Measurements from ENCODE around the gene PPFIA1. TPM values are rescaled to one million over a fixed set of nuclear protein-coding genes. Genes with fewer than 3 reads are reported as not detected.

Gene PPFIA1
- total RNA-seq, 1 experiment from 2014 or later: 63.4 TPM

DNA sequence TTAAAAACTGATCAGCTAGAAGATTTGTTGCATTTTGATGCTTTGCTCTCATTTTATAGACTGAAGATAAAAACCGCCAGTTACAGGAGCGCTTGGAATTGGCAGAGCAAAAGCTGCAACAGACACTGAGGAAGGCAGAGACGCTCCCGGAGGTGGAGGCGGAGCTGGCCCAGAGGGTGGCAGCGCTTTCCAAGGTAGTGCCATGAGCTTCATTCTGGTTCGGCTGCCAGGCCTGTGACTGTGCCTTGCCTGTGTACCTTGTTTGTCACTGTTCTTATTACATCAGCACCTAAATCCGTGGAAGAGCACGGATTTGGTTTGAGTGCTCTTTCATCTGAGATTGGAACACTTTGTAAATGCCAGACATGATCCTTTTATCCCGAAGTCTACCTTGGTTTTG lies 61.4 kb downstream of the PPFIA1 start:
- Histone ChIP-seq H3K4me1 (ENCODE audit: insufficient read depth, low read length) (no peaks in the 10 kb centered on the region), H3K9ac (ENCODE audit: extremely low read depth, insufficient read length, low read length) (no peak overlapping the region), H3K56ac (ENCODE audit: insufficient read length, low read depth, low read length) (no peak overlapping the region), H3K27me3 (ENCODE audit: insufficient read depth, low read length) (no peaks in the 10 kb centered on the region), H4K8ac (replicated peaks; ENCODE audit: insufficient read length, low read depth, low read length) (no peak overlapping the region), H3K79me1 (ENCODE audit: insufficient read depth, low read depth, low read length, poor library complexity, severe bottlenecking) (no peaks in the 10 kb centered on the region), H2BK20ac (ENCODE audit: low read depth, low read length, poor library complexity, severe bottlenecking) (no peak overlapping the region), H2AFZ (ENCODE audit: low read length) (no peak overlapping the region), H3K18ac (ENCODE audit: insufficient read length, low read depth, low read length) (no peak overlapping the region), H3K9me3 (ENCODE audit: control insufficient read depth, low read depth, low read length) (no peaks in the 10 kb centered on the region), H4K5ac (ENCODE audit: insufficient read length, low read depth, low read length) (no peak overlapping the region), H3K4me2 (ENCODE audit: insufficient read depth, insufficient read length, low read length) (no peak overlapping the region), H2AK5ac (ENCODE audit: insufficient read length, low read length) (no peak overlapping the region), H3K14ac (ENCODE audit: insufficient read depth, low read length) (no peak overlapping the region), H2BK12ac (ENCODE audit: insufficient read length, low read depth, low read length) (no peak overlapping the region), H3K79me2 (ENCODE audit: insufficient read depth, low read length) (no peaks in the 10 kb centered on the region), H3K4ac (ENCODE audit: low read depth, low read length) (no peak overlapping the region), H2BK120ac (ENCODE audit: low read depth, low read length, poor library complexity, severe bottlenecking) (no peak overlapping the region), H4K20me1 (ENCODE audit: control insufficient read depth, insufficient read depth, insufficient read length) (no peaks in the 10 kb centered on the region), H4K91ac (ENCODE audit: insufficient read length, low read depth, low read length) (no peak overlapping the region), H2BK15ac (ENCODE audit: low read depth, low read length) (no peak overlapping the region), H2BK5ac (ENCODE audit: insufficient read length, low read length) (peak overlapping the region; percentile 65), H3K27ac (ENCODE audit: insufficient read length, low read depth, low read length) (no peak overlapping the region), H3T11ph (ENCODE audit: low read length) (no peak overlapping the region), H3K23ac (ENCODE audit: insufficient read length, low read depth, low read length) (no peak overlapping the region), H3K23me2 (ENCODE audit: insufficient read length, low read depth, low read length, poor library complexity, severe bottlenecking) (no peaks in the 10 kb centered on the region)
- DNase-seq: no peak
- WGBS (ENCODE audit: extremely low coverage, insufficient read length, low lambda C conversion rate): no CpG with 5 or more reads among the region's 10 CpGs
- Mint-ChIP-seq H3K27ac (no peak overlapping the region), H3K4me3 (no peak overlapping the region), H3K27me3 (ENCODE audit: low read depth) (no peaks in the 10 kb centered on the region), H3K36me3 (ENCODE audit: insufficient read depth in 1 of 3, low read depth in 3 of 3) (peaks cover 58 to 89% (median 87%) of the 10 kb centered on the region in 3 experiments), H3K9me3 (no peaks in the 10 kb centered on the region), H3K4me1 (no peaks in the 10 kb centered on the region)
- TF ChIP-seq, protein P1, sequence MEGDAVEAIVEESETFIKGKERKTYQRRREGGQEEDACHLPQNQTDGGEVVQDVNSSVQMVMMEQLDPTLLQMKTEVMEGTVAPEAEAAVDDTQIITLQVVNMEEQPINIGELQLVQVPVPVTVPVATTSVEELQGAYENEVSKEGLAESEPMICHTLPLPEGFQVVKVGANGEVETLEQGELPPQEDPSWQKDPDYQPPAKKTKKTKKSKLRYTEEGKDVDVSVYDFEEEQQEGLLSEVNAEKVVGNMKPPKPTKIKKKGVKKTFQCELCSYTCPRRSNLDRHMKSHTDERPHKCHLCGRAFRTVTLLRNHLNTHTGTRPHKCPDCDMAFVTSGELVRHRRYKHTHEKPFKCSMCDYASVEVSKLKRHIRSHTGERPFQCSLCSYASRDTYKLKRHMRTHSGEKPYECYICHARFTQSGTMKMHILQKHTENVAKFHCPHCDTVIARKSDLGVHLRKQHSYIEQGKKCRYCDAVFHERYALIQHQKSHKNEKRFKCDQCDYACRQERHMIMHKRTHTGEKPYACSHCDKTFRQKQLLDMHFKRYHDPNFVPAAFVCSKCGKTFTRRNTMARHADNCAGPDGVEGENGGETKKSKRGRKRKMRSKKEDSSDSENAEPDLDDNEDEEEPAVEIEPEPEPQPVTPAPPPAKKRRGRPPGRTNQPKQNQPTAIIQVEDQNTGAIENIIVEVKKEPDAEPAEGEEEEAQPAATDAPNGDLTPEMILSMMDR (conservative IDR thresholded peaks at IDR 0.05): no peak

Data from H9 (cell line).